Neural cell (in vitro differentiated cells): ENCODE measurements around the gene AKAP8L. TPM values are rescaled to one million over a fixed set of nuclear protein-coding genes. Genes with fewer than 3 reads are reported as not detected.
A peak's percentile ranks its signal among the peaks of the same experiment; 100 is the strongest.

Source experiments
- H2AFZ ChIP-seq: fragments of 200-600, 300-800 bp; sonication (generic), shearing (Covaris generic); 2 replicates; pipeline ENCODE4 v1.6.0; 2014; ENCODE audit warnings: low read depth, mild to moderate bottlenecking, antibody characterized with exemption, low read length, moderate library complexity
- H3F3A ChIP-seq: fragments of 200-600 bp; shearing (Covaris generic); 2 replicates; pipeline ENCODE4 v1.6.1; 2016; ENCODE audit warnings: mild to moderate bottlenecking, moderate library complexity, mixed read lengths, antibody characterized with exemption, low read length; ENCODE audit not compliant: insufficient read depth, poor library complexity, severe bottlenecking
- H3K27ac ChIP-seq: fragments of 200-600, 300-800 bp; sonication (generic), shearing (Covaris generic); 2 replicates; pipeline ENCODE4 v1.5.1; 2014; ENCODE audit warnings: mild to moderate bottlenecking, low read length, moderate library complexity
- H3K27me3 ChIP-seq: fragments of 300-800, 200-600 bp; sonication (generic), shearing (Covaris generic); 2 replicates; pipeline ENCODE4 v1.6.0; 2014; ENCODE audit warnings: mild to moderate bottlenecking, low read depth, low read length, moderate library complexity; ENCODE audit not compliant: insufficient read depth
- H3K36me3 ChIP-seq: fragments of 300-800, 200-600 bp; sonication (generic), shearing (Covaris generic); 2 replicates; pipeline ENCODE4 v1.5.1; 2014; ENCODE audit warnings: mild to moderate bottlenecking, antibody characterized with exemption, low read length, moderate library complexity; ENCODE audit not compliant: insufficient read depth
- H3K4me2 ChIP-seq: fragments of 300-800, 200-600 bp; sonication (generic), shearing (Covaris generic); 2 replicates; pipeline ENCODE4 v1.6.0; 2014; ENCODE audit warnings: mild to moderate bottlenecking, low read length
- H3K4me3 ChIP-seq: fragments of 300-800, 200-600 bp; sonication (generic), shearing (Covaris generic); 2 replicates; pipeline ENCODE4 v1.5.1; 2014; ENCODE audit warnings: mild to moderate bottlenecking, low read length, moderate library complexity
- H3K79me2 ChIP-seq: fragments of 200-600 bp; shearing (Covaris generic); replicated peaks from 2 replicates; pipeline ENCODE4 v1.6.0; 2014; ENCODE audit warnings: mild to moderate bottlenecking, low read length, moderate library complexity; ENCODE audit not compliant: insufficient read depth
- H3K9ac ChIP-seq: fragments of 300-800, 200-600 bp; sonication (generic), shearing (Covaris generic); 2 replicates; pipeline ENCODE4 v1.6.1; 2016; ENCODE audit warnings: mild to moderate bottlenecking, low read length, mixed read lengths
- H3K9me2 ChIP-seq: fragments of 200-600 bp; shearing (Covaris generic); 2 replicates; pipeline ENCODE4 v1.6.1; 2016; ENCODE audit warnings: mild to moderate bottlenecking, low read length, mixed read lengths; ENCODE audit not compliant: insufficient read depth
- H3K9me3 ChIP-seq: fragments of 200-600, 300-800 bp; sonication (generic), shearing (Covaris generic); 2 replicates; pipeline ENCODE4 v1.6.1; 2016; ENCODE audit warnings: mild to moderate bottlenecking, mixed run types, low read length, moderate library complexity, mixed read lengths
- H4K20me1 ChIP-seq: fragments of 200-600 bp; shearing (Covaris generic); 2 replicates; pipeline ENCODE4 v1.6.1; 2016; ENCODE audit warnings: mild to moderate bottlenecking, mixed run types; ENCODE audit not compliant: insufficient read depth
- EP300 ChIP-seq: fragments of 450-650 bp; conservative IDR thresholded peaks from 2 replicates; pipeline ENCODE4 v1.6.1; 2014; ENCODE audit warnings: antibody characterized with exemption, mild to moderate bottlenecking, moderate library complexity; ENCODE audit not compliant: poor library complexity, severe bottlenecking
- EZH2 ChIP-seq: fragments of 200-600, 300-800 bp; shearing (Covaris generic), sonication (generic); IDR thresholded peaks from 2 replicates; pipeline ENCODE4 v1.6.1; 2014; ENCODE audit warnings: antibody characterized with exemption, low read length, borderline replicate concordance, mild to moderate bottlenecking; ENCODE audit not compliant: insufficient read depth, poor library complexity, severe bottlenecking
- MXI1 ChIP-seq: fragments of 450-650 bp; conservative IDR thresholded peaks from 2 replicates; pipeline ENCODE4 v1.6.1; 2014; ENCODE audit warnings: antibody characterized with exemption, mild to moderate bottlenecking; ENCODE audit not compliant: poor library complexity, severe bottlenecking
- POLR2AphosphoS5 ChIP-seq: IDR thresholded peaks from 2 replicates; pipeline ENCODE4 v1.6.1; 2012
- RAD21 ChIP-seq: fragments of 450-650 bp; conservative IDR thresholded peaks from 2 replicates; pipeline ENCODE4 v1.6.1; 2014; ENCODE audit warnings: antibody characterized with exemption, mild to moderate bottlenecking, moderate library complexity
- SMC3 ChIP-seq: fragments of 450-650 bp; conservative IDR thresholded peaks from 2 replicates; pipeline ENCODE4 v1.6.1; 2014; ENCODE audit warnings: antibody characterized with exemption, mild to moderate bottlenecking, moderate library complexity; ENCODE audit not compliant: poor library complexity
- TAF1 ChIP-seq: IDR thresholded peaks from 2 replicates; pipeline ENCODE4 v1.6.1; 2012; ENCODE audit warnings: low read depth
- polyA plus RNA-seq: library from polyadenylated mRNA; depleted of rRNA; stranded (reverse); fragments of >200 nt; gene quantifications from 2 replicates; pipeline ENCODE4 v1.2.3, GENCODE V29; 2014
- TF ChIP-seq, protein P1 (sequence below): fragments of 450-650 bp; IDR thresholded peaks from 2 replicates; pipeline ENCODE4 v1.5.1; 2014; ENCODE audit warnings: antibody characterized with exemption, mild to moderate bottlenecking, moderate library complexity; ENCODE audit not compliant: poor library complexity, severe bottlenecking
- TF ChIP-seq, protein P2 (sequence below): IDR thresholded peaks from 2 replicates; pipeline ENCODE4 v1.6.1; 2012; ENCODE audit warnings: borderline replicate concordance

The AKAP8L gene
- polyA plus RNA-seq, 1 donor from 2014 or later: 281 TPM

DNA sequence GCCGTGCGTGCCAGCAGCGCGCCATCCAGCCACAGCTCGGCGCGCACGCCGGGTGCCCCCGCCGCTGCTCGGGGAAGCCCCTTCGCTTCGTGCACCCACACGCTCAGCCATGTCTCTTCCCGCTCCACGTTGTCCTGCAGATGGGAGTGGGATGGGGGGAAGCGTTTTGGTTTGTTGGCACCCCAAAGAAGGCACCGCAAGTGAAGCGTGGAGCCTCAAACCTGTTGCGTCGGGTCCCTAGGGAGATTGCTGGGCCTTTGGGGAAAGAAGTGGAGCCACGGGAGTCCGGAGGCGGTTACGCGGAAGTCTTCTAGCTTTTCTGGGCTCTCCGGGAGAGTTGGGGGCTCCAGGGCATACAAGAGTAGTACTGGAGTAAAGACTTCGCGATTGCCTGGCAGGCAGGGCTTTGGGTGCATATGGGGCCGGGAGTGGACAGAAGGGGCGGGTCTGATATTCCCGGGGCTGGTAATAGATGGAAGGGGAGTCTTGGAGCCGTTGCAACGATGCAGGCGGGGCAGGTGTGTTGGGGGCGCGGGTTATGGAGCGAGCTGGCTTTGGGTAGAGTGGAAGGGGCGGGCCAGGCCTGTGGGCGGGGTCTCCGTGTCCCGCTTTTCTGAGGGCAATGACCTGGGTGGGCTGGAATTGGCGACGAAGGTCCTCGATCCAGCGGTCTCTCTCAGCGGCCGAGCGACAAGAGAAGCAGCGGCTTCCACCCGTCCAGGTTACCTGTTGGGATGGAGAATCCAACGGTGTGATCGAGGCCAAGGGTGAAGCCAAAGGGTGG lies 39.1 kb upstream of the AKAP8L start:
- Histone ChIP-seq H3K27ac (no peak overlapping the region), H3K9ac (no peak overlapping the region), H4K20me1 (no peaks in the 10 kb centered on the region), H3K4me3 (peak overlapping the region; percentile 42), H3K27me3 (peaks cover 78% of the 10 kb centered on the region), H3K9me3 (no peaks in the 10 kb centered on the region), H3K9me2 (no peaks in the 10 kb centered on the region), H3K36me3 (no peaks in the 10 kb centered on the region), H3F3A (no peaks in the 10 kb centered on the region), H3K79me2 (no peaks in the 10 kb centered on the region), H3K4me2 (no peak overlapping the region), H2AFZ (no peak overlapping the region)
- TF ChIP-seq SMC3 (no peak), EZH2 (peak; percentile 44)
- TF ChIP-seq, protein P1, sequence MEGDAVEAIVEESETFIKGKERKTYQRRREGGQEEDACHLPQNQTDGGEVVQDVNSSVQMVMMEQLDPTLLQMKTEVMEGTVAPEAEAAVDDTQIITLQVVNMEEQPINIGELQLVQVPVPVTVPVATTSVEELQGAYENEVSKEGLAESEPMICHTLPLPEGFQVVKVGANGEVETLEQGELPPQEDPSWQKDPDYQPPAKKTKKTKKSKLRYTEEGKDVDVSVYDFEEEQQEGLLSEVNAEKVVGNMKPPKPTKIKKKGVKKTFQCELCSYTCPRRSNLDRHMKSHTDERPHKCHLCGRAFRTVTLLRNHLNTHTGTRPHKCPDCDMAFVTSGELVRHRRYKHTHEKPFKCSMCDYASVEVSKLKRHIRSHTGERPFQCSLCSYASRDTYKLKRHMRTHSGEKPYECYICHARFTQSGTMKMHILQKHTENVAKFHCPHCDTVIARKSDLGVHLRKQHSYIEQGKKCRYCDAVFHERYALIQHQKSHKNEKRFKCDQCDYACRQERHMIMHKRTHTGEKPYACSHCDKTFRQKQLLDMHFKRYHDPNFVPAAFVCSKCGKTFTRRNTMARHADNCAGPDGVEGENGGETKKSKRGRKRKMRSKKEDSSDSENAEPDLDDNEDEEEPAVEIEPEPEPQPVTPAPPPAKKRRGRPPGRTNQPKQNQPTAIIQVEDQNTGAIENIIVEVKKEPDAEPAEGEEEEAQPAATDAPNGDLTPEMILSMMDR: no peak

DNA sequence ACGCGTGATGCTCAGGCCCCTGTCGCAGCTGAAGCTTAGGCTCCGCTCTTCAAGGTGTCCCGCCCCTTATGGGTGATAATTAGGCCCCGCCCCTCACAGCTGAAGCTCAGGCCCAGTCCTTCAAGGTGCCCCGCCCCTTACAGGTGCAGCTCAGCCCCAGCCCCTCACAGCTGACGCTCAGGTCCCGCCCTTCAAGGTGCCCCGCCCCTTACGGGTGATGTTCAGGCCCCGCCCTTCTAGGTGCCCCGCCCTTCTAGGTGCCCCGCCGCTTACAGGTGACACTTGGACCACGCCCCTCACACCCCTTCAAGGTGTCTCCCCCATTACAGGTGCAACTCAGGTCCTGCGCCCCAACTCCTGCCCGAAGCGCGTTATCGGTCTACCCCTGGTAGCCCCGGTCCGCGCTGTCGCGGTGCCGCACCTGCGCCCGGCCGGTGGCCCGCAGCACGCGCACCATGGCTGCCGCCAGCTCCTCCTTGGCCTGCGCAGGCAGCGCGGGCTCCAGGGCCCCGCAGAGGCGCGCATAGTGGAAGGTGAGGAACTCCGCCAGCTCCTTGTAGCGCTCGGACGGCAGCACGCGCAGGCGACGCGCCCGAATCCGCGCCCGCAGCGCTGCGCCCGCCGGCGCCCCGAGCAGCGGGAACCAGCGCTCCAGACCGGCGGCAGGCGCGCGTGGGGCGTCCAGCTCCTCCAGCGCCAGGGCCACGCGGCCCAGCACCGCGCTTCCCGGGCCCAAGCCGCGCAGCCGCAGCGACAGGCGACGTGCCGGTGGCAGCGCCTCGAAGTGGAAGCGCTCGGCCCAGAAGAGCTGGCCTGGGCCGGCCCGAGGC lies 38.3 kb upstream of the AKAP8L start:
- Histone ChIP-seq H3K27ac (no peak overlapping the region), H3K9me3 (no peaks in the 10 kb centered on the region), H3K27me3 (peaks cover 81% of the 10 kb centered on the region), H3K4me2 (no peak overlapping the region), H3F3A (no peaks in the 10 kb centered on the region), H3K9me2 (no peaks in the 10 kb centered on the region), H4K20me1 (no peaks in the 10 kb centered on the region), H3K79me2 (no peaks in the 10 kb centered on the region), H2AFZ (no peak overlapping the region), H3K36me3 (no peaks in the 10 kb centered on the region), H3K9ac (no peak overlapping the region), H3K4me3 (peak overlapping the region; percentile 60)
- TF ChIP-seq MXI1 (peak; percentile 61), TAF1 (no peak), EP300 (peak; percentile 27), RAD21 (no peak), POLR2AphosphoS5 (no peak), EZH2 (no peak), SMC3 (no peak)
- TF ChIP-seq, protein P2, sequence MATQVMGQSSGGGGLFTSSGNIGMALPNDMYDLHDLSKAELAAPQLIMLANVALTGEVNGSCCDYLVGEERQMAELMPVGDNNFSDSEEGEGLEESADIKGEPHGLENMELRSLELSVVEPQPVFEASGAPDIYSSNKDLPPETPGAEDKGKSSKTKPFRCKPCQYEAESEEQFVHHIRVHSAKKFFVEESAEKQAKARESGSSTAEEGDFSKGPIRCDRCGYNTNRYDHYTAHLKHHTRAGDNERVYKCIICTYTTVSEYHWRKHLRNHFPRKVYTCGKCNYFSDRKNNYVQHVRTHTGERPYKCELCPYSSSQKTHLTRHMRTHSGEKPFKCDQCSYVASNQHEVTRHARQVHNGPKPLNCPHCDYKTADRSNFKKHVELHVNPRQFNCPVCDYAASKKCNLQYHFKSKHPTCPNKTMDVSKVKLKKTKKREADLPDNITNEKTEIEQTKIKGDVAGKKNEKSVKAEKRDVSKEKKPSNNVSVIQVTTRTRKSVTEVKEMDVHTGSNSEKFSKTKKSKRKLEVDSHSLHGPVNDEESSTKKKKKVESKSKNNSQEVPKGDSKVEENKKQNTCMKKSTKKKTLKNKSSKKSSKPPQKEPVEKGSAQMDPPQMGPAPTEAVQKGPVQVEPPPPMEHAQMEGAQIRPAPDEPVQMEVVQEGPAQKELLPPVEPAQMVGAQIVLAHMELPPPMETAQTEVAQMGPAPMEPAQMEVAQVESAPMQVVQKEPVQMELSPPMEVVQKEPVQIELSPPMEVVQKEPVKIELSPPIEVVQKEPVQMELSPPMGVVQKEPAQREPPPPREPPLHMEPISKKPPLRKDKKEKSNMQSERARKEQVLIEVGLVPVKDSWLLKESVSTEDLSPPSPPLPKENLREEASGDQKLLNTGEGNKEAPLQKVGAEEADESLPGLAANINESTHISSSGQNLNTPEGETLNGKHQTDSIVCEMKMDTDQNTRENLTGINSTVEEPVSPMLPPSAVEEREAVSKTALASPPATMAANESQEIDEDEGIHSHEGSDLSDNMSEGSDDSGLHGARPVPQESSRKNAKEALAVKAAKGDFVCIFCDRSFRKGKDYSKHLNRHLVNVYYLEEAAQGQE: no peak
